ENCODE measurements around the gene HIGD1C. TPM values are rescaled to one million over a fixed set of nuclear protein-coding genes. Genes with fewer than 3 reads are reported as not detected.

The HIGD1C gene
- total and polyA plus RNA-seq, 2 of the 8 experiments (the other 6 are each of a cell fraction or from before 2014, with no cell fraction given), result not detected

DNA sequence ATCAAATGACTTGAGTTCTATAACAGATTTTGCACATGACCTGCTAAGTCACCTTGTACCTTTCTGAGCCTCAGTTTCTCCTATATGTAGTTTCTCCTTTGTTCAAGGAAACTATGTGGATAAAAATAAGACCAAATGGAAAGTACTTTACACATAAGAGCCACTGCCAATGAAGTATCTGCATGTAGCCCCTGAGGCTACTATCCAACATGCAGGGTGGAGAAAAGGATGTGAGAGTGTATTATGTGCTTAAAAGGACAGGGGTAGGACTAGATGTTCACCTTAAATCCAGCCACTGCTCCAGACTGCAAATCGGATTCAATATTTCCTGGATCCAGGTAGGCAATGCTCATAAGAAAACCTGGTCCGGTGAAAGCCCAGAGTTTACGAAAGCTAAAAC lies 52.7 kb downstream of the HIGD1C start:
- Histone ChIP-seq H3K9ac (replicated peaks in 1 of 4; ENCODE audit: extremely low read depth in 1 of 4, low read depth in 3 of 4, low read length in 3 of 4) (no peak overlapping the region), H3K23me2 (ENCODE audit: low read depth, low read length) (no peaks in the 10 kb centered on the region), H3K23ac (ENCODE audit: insufficient read length) (no peak overlapping the region), H3K4me1 (replicated peaks in 1 of 4; ENCODE audit: control insufficient read depth in 3 of 4, insufficient read depth in 4 of 4, low read length in 3 of 4) (peaks cover 0 to 6% (median 3%) of the 10 kb centered on the region in 4 experiments; a peak in 4 of 7 replicates), H2BK12ac (ENCODE audit: low read depth, low read length) (no peak overlapping the region), H3K14ac (ENCODE audit: insufficient read length) (no peak overlapping the region), H3K79me2 (ENCODE audit: control insufficient read depth in 1 of 2, insufficient read depth in 2 of 2, low read length in 2 of 2) (peaks cover 0 to 13% of the 10 kb centered on the region in 2 experiments; a peak in 1 of 4 replicates), H3K79me1 (ENCODE audit: low read depth, low read length) (no peaks in the 10 kb centered on the region; the same call in 1 of the 2 replicates), H3K36me3 (ENCODE audit: control insufficient read depth in 2 of 4, insufficient read depth in 4 of 4, low read length in 3 of 4) (peaks cover 2 to 17% (median 6%) of the 10 kb centered on the region in 4 experiments; a peak in 6 of 8 replicates), H3K4me3 (ENCODE audit: extremely low read depth in 1 of 4, insufficient read depth in 2 of 4, low read depth in 3 of 4, low read length in 4 of 4) (no peak overlapping the region), H3K56ac (replicated peaks; ENCODE audit: insufficient read length, low read depth, low read length) (no peak overlapping the region), H2BK120ac (replicated peaks; ENCODE audit: low read depth, low read length) (no peak overlapping the region), H3K27ac (ENCODE audit: low read depth, low read length) (peak overlapping the region; percentile 3; the same call in 1 of the 2 replicates), H4K5ac (ENCODE audit: insufficient read length, low read depth, low read length) (no peak overlapping the region), H4K8ac (ENCODE audit: extremely low read depth, insufficient read depth, low read length) (no peak overlapping the region), H2BK15ac (ENCODE audit: low read length) (no peak overlapping the region), H3K27me3 (replicated peaks in 1 of 4; ENCODE audit: control insufficient read depth in 3 of 4, extremely low read depth in 1 of 4, insufficient read depth in 3 of 4, low read length in 3 of 4) (no peaks in the 10 kb centered on the region), H3K18ac (ENCODE audit: extremely low read depth, low read length) (no peak overlapping the region), H3K4ac (replicated peaks; ENCODE audit: insufficient read length, low read depth, low read length) (no peak overlapping the region), H3K4me2 (ENCODE audit: insufficient read depth in 1 of 2, low read depth in 2 of 2, low read length in 2 of 2) (no peak overlapping the region; a peak in 1 of 4 replicates), H2BK20ac (ENCODE audit: low read length) (no peak overlapping the region; the same call in 1 of the 2 replicates), H2AFZ (ENCODE audit: low read length) (no peak overlapping the region), H4K91ac (replicated peaks; ENCODE audit: insufficient read length, low read length) (no peak overlapping the region), H4K20me1 (replicated peaks in 1 of 2; ENCODE audit: control insufficient read depth in 1 of 2, insufficient read depth in 2 of 2, low read length in 2 of 2) (no peaks in the 10 kb centered on the region), H3K9me3 (ENCODE audit: insufficient read depth in 2 of 2, low read depth in 1 of 2, low read length in 1 of 2) (no peaks in the 10 kb centered on the region), H2BK5ac (ENCODE audit: low read depth, low read length) (no peak overlapping the region), H2AK5ac (ENCODE audit: low read depth, low read length) (no peak overlapping the region)
- ChIA-PET POLR2A (ENCODE audit: partially characterized antibody) (interaction anchor here (0.5 to 3.9 kb wide), 11 partner anchors 13 to 386 kb away, joined by 3 to 20 read pairs (median 4); partner anchors contain the start of genes ATF1, CSRNP2 and SLC11A2), CTCF (ENCODE audit: partially characterized antibody) (interaction anchor here (0.6 to 6.9 kb wide), 7 partner anchors 10 to 572 kb away, joined by 3 to 66 read pairs (median 3); partner anchors contain the start of gene SLC11A2)
- DNase-seq (ENCODE audit: low read depth in 1 of 2, low spot score in 2 of 2), result no peak
- no peak for FAIRE-seq
- 85% methylated on average over 3 of the region's 3 CpGs; no CpG with 5 or more reads in 1 of the 2 experiments for WGBS, 2 experiments (ENCODE audit: extremely low coverage in 1 of 2, insufficient coverage in 1 of 2, insufficient read length in 1 of 2, insufficient replicate concordance in 2 of 2, low coverage in 1 of 2, low lambda C conversion rate in 2 of 2, missing lambda C conversion rate in 1 of 2)
- TF ChIP-seq PHF8 (conservative IDR thresholded peaks at IDR 0.05; ENCODE audit: low read depth, low read length) (no peak), RXRA (IDR thresholded peaks at IDR 0.05; ENCODE audit: insufficient read depth, low read depth, low read length) (no peak), EP300 (IDR thresholded peaks at IDR 0.05; ENCODE audit: borderline replicate concordance in 1 of 2, low read depth in 2 of 2, low read length in 2 of 2) (no peak), CBX8 (IDR thresholded peaks at IDR 0.05; ENCODE audit: borderline replicate concordance, low read depth, low read length) (no peak), CREB1 (IDR thresholded peaks at IDR 0.05) (no peak), SUZ12 (IDR thresholded peaks at IDR 0.05; ENCODE audit: low read length) (no peak), BACH1 (IDR thresholded peaks at IDR 0.05; ENCODE audit: low read length) (no peak), EGR1 (IDR thresholded peaks at IDR 0.05; ENCODE audit: borderline replicate concordance, low read depth, low read length) (no peak), FOSL1 (IDR thresholded peaks at IDR 0.05; ENCODE audit: insufficient read depth, low read depth, low read length) (no peak), CHD1 (IDR thresholded peaks at IDR 0.05; ENCODE audit: low read depth, low read length) (no peak)
- TF ChIP-seq, protein P1, sequence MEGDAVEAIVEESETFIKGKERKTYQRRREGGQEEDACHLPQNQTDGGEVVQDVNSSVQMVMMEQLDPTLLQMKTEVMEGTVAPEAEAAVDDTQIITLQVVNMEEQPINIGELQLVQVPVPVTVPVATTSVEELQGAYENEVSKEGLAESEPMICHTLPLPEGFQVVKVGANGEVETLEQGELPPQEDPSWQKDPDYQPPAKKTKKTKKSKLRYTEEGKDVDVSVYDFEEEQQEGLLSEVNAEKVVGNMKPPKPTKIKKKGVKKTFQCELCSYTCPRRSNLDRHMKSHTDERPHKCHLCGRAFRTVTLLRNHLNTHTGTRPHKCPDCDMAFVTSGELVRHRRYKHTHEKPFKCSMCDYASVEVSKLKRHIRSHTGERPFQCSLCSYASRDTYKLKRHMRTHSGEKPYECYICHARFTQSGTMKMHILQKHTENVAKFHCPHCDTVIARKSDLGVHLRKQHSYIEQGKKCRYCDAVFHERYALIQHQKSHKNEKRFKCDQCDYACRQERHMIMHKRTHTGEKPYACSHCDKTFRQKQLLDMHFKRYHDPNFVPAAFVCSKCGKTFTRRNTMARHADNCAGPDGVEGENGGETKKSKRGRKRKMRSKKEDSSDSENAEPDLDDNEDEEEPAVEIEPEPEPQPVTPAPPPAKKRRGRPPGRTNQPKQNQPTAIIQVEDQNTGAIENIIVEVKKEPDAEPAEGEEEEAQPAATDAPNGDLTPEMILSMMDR (IDR thresholded peaks at IDR 0.05; ENCODE audit: control extremely low read depth in 1 of 3, insufficient read depth in 1 of 3, low read depth in 1 of 3, low read length in 3 of 3), result no peak

Data from H1 (cell line).